Right cardiac atrium (tissue), 5 donors: ENCODE results near the gene CEP112. TPM values are rescaled to one million over a fixed set of nuclear protein-coding genes. Genes with fewer than 3 reads are reported as not detected.
A peak's percentile ranks its signal among the peaks of the same experiment; 100 is the strongest.
"Not testable (repeated sequence)": the region's sequence is repeated elsewhere in the genome, so short reads cannot be mapped to it uniquely, and the experiment has no call there.

ENCODE experiments used
- ATAC-seq, 2 donors: fragments of 200-7000 bp; cut with Tn5 transposase; one replicate each; pipeline versions ENCODE4 v1.8.0 to v1.9.1; 2020; ENCODE audit warnings: moderate library complexity in 2 of 2, mild to moderate bottlenecking in 1 of 2
- DNase-seq, 3 donors: peaks; one replicate each; pipeline ENCODE4 v3.0.0-alpha.2; 2020
- H3K27ac ChIP-seq: one replicate; pipeline ENCODE4 v1.5.1; 2013; ENCODE audit warnings: mild to moderate bottlenecking, low read length, control low read depth, moderate library complexity
- H3K27me3 ChIP-seq: one replicate; pipeline ENCODE4 v1.6.1; 2013; ENCODE audit not compliant: control insufficient read depth, insufficient read depth
- H3K4me1 ChIP-seq: one replicate; pipeline ENCODE4 v1.6.1; 2013; ENCODE audit warnings: low read length; ENCODE audit not compliant: control insufficient read depth, insufficient read depth
- H3K4me3 ChIP-seq: one replicate; pipeline ENCODE4 v1.5.1; 2013; ENCODE audit warnings: low read length, control low read depth
- H3K9me3 ChIP-seq: one replicate; pipeline ENCODE4 v1.6.1; 2013; ENCODE audit warnings: low read length; ENCODE audit not compliant: control insufficient read depth
- WGBS: extraction: QIAGEN DNeasy Blood & Tissue Kit; methylation state at CpG from one replicate; pipeline ENCODE4 v1.1.7; 2013; 5-methylcytosine and 5-hydroxymethylcytosine counted together
- intact Hi-C, 4 donors: fragments of 100-400 bp; cut with DNase I; formaldehyde crosslinking; loops; one replicate each; pipeline versions ENCODE4 v1.11.0 to v1.14.0; 2022 to 2023
- polyA plus RNA-seq: library from polyadenylated mRNA; stranded (reverse); fragments of 200-250 nt; gene quantifications from one replicate; pipeline ENCODE4 v1.2.3, GENCODE V29; 2013
- total RNA-seq, 4 donors: library from RNA; stranded (reverse); fragmentation: NEBNext Ultra II Directional; extraction: Animal tissue kit (Norgen Biotek cat#: 25700); gene quantifications; one replicate each; pipeline ENCODE4 v1.2.1, GENCODE V29; 2021
- donor health status: healthy with polysubstance abuse.
- donor health status: DM: no; HTN: yes; CAD: no.
- donor health status: DM: no; HTN: no; CAD: no.
- donor health status: DM: no; HTN: yes; CAD: no; lungs with severe emphysema.
- donor health status: DM: yes; HTN: yes; CAD: no.

CEP112 gene
- total and polyA plus RNA-seq, 5 donors, result 11.1 to 23.1 (median 18.0) TPM

DNA sequence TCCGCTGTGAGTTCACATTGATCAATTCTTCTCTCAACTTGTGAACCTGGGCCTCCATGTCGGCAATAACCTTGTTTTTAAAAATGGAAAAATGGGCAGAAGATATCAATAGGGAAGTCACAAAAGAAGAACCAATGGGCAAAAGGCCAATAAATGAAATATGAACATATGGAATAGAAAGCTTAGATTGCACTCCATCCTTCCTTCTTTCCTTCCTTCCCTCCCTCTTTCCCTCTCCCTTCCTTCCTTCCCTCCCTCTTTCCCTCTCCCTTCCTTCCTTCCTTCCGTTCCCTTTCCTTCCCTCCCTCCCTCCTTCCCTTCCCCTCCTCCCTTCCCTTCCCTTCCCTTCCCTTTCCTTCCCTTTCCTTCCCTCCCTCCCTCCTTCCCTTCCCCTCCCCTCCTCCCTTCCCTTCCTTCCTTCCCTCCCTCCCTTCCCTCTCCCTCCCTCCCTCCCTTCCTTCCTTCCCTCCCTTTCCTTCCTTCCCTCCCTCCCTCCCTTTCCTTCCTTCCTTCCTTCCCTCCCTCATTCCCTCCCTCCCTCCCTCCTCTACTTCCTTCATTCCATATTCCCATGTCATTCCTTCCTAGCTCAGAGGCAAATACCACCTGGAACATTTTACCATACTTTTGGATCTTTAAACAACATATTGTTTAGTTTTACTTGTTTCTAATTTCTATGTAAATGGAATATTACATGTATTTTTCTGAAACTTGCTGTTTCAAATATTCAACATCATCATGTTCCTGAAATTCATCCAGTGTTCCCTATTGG lies 339.8 kb downstream of the CEP112 start:
- no peak overlapping the region for H3K4me3 ChIP-seq
- no peaks in the 10 kb centered on the region for H3K9me3 ChIP-seq
- no peak for DNase-seq
- intact Hi-C loops, result no loop called here
- H3K4me1 ChIP-seq, result no peaks in the 10 kb centered on the region
- H3K27me3 ChIP-seq, result no peaks in the 10 kb centered on the region
- no peak overlapping the region for H3K27ac ChIP-seq
- WGBS, result 96% methylated on average over 2 of the region's 3 CpGs
- ATAC-seq, result no peak

DNA sequence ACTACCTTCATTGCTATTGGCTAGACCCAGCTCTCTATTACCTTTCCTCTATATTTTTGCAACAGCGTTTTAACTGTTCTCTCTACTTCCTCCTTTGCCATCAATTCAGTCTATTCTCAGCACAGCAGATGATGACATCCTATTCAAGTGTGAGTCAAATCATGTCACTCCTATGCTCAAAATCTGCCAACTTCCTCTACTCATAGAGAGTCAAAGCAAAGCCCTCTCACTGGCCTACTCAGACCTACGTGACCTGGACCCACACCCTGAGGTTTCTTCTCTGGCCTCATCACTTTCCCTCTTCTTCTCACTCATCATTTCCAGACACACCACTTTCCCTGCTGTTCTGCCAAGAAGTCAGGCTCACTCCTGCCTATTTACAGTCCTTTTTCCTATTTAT lies 341.4 kb downstream of the CEP112 start:
- H3K27me3 ChIP-seq, result no peaks in the 10 kb centered on the region
- ATAC-seq (no peak), DNase-seq (no peak)
- H3K27ac ChIP-seq, result no peak overlapping the region
- WGBS, result 67% methylated on average over 2 of the region's 2 CpGs
- H3K9me3 ChIP-seq, result no peaks in the 10 kb centered on the region
- H3K4me1 ChIP-seq, result no peaks in the 10 kb centered on the region
- intact Hi-C loops, result no loop called here
- H3K4me3 ChIP-seq, result no peak overlapping the region

DNA sequence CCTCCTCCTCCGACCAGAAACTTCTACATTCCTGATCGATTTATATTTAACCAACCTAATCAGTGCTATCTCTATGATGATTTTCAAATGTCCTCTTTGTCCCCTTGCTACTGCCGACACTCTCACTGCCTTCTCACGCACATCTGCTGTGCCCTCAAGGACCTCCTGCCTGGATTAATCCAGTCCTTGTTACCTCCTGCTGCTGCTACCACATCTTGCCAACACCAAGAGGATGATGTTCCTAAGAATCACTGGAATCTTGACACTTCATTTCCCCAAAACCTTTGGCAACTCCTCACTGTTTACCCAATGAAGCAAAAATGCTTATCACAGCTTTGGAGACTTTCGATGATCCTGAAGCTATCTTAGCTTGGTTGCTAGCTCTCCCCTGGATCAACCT lies 343.2 kb downstream of the CEP112 start:
- Histone ChIP-seq H3K4me1 (no peaks in the 10 kb centered on the region), H3K27ac (no peak overlapping the region), H3K9me3 (no peaks in the 10 kb centered on the region), H3K4me3 (no peak overlapping the region), H3K27me3 (no peaks in the 10 kb centered on the region)
- 77% methylated on average over 5 of the region's 5 CpGs for WGBS
- intact Hi-C loops, result no loop called here
- ATAC-seq (no peak), DNase-seq (no peak)

DNA sequence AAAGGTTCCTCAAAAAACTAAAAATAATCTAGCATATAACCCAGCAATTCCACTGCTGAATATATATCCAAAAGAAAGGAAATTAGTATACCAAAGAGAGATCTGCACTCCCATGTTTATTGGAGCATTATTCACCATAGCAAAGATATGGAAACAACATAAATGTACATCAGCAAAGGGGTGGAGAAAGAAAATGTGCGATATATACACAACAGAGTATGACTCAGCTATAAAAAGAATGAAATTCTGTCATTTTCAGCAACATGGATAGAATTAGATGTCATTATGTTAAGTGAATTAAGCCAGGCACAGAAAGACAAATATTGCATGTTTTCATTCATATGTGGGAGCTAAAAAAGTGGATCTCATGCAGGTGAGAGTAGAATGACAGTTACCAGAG lies 350.8 kb downstream of the CEP112 start:
- WGBS, result 87% methylated on average over 1 of the region's 1 CpG
- no peaks in the 10 kb centered on the region for H3K27me3 ChIP-seq
- H3K4me1 ChIP-seq, result no peaks in the 10 kb centered on the region
- intact Hi-C loops, result no loop called here
- no peaks in the 10 kb centered on the region for H3K9me3 ChIP-seq
- DNase-seq (no peak), ATAC-seq (no peak)
- no peak overlapping the region for H3K4me3 ChIP-seq
- H3K27ac ChIP-seq, result no peak overlapping the region

DNA sequence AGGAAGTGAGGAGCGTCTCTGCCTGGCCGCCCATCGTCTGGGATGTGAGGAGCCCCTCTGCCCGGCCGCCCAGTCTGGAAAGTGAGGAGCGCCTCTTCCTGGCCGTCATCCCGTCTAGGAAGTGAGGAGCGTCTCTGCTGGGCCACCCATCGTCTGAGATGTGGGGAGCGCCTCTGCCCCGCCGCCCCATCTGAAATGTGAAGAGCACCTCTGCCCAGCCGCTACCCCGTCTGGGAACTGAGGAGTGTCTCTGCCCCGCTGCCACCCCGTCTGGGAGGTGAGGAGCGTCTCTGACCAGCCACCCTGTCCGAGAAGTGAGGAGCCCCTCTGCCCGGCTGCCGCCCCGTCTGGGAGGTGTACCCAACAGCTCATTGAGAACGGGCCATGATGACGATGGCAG lies 354.7 kb downstream of the CEP112 start:
- H3K9me3 ChIP-seq, intact Hi-C loops, ATAC-seq, H3K27ac ChIP-seq, H3K4me1 ChIP-seq, H3K4me3 ChIP-seq, H3K27me3 ChIP-seq: not testable (repeated sequence)
- DNase-seq, result peak in 2 of 3 donors; percentile 15 to 22
- WGBS, result 95% methylated on average over 22 of the region's 24 CpGs

DNA sequence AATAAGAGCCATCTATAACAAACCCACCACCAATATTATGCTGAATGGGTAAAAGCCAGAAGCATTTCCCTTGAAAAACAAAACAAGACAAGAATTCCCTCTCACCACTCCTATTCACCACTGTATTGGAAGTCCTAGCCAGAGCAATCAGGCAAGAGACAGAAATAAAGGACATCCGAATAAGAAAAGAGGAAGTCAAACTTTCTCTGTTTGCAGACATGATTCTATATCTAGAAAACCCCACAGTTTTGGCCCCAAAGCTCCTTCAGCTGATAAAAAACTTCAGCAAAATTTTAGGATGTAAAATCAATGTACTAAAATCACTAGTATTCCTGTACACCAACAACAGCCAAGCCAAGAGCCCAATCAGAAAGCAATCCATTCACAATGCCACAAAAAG lies 358.7 kb downstream of the CEP112 start:
- ATAC-seq (no peak), DNase-seq (no peak)
- WGBS, result 98% methylated on average over 1 of the region's 1 CpG
- Histone ChIP-seq H3K9me3 (no peaks in the 10 kb centered on the region), H3K27me3 (no peaks in the 10 kb centered on the region), H3K4me3 (no peak overlapping the region), H3K4me1 (no peaks in the 10 kb centered on the region), H3K27ac (no peak overlapping the region)
- intact Hi-C loops, result no loop called here

DNA sequence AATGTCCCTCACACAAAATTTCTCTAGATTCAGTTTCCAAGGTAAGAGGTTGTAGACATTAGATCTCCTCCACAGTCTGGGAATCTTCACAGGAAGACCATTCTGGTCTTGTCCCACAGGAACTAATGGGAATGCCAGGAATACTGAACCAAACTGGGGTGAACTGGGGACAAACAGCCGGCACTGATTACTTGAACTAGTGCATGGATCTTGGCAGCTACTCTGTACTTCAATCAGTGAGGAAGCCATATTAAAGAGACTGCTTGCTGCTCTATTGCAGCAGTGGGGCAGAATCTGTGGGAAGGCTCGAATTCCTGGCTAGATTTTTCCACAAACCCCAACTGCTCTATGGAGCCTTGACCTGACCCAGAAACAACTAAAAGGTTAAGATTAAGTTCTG lies 361.6 kb downstream of the CEP112 start:
- intact Hi-C loops, result no loop called here
- H3K9me3 ChIP-seq, result no peaks in the 10 kb centered on the region
- no peak for DNase-seq
- no peaks in the 10 kb centered on the region for H3K4me1 ChIP-seq
- no peaks in the 10 kb centered on the region for H3K27me3 ChIP-seq
- no peak for ATAC-seq
- WGBS, result 89% methylated on average over 2 of the region's 2 CpGs
- H3K27ac ChIP-seq, result no peak overlapping the region
- H3K4me3 ChIP-seq, result no peak overlapping the region

DNA sequence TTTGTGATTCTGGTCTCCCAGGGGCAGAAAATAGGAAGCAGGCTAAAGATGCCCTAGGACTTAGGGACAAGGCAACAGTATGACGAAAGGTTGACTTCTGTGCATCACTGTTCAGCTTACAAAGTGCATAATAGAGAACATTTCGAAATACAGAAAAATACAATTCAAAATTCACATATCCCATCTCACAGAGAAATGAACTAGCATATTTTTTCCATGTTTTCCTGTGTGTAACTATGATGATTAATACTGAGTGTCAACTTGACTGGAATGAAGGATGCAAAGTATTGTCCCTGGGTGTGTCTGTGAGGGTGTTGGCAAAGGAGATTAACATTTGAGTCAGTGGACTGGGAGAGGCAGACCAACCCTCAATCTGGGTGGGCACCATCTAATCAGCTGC lies 365.4 kb downstream of the CEP112 start:
- WGBS, result 92% methylated on average over 2 of the region's 2 CpGs
- H3K4me1 ChIP-seq, ATAC-seq, H3K27ac ChIP-seq, H3K4me3 ChIP-seq, intact Hi-C loops, H3K27me3 ChIP-seq, H3K9me3 ChIP-seq, DNase-seq: not testable (repeated sequence)

DNA sequence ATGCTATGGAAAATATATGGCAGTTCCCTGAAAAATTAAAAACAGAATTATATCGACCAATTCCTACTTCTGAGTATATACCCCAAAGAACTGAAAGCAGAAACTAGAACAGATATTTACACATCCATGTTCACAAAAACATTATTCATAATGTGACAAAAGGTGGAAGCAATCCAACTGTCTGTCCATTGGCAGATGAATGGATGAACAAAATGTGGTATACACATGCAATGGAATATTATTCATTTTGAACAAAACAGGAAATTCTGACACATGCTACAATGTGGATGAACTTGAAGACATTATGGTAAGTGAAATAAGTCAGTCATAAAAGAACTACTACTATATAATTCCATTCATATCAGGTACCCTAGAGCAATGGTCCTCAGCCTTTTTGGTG lies 367.0 kb downstream of the CEP112 start:
- Histone ChIP-seq H3K4me1 (no peaks in the 10 kb centered on the region), H3K4me3 (no peak overlapping the region), H3K27me3 (no peaks in the 10 kb centered on the region), H3K9me3 (no peaks in the 10 kb centered on the region), H3K27ac (no peak overlapping the region)
- ATAC-seq, result no peak
- 90% methylated on average over 1 of the region's 1 CpG for WGBS
- intact Hi-C loops, result no loop called here
- DNase-seq, result no peak

DNA sequence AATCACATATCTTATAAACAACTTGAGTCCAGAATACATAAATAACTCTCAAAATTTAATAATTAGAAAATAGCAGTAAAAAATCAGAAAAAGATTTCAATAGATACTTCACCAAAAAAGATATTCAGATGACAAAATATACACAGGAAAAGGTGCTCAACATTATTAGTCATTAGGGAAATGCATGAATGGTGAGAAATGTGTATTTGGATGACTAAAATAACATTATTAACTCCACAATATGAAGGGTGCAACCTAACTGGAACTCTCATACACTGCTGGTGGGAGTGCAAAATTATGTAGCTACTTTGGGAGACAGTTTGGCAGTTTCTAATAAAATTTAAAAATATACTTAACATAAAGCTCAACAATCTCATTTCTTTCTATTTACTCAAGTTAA lies 368.2 kb downstream of the CEP112 start:
- Histone ChIP-seq H3K9me3 (no peaks in the 10 kb centered on the region), H3K4me1 (no peaks in the 10 kb centered on the region), H3K27me3 (no peaks in the 10 kb centered on the region), H3K27ac (no peak overlapping the region), H3K4me3 (no peak overlapping the region)
- no peak for ATAC-seq
- no peak for DNase-seq
- intact Hi-C loops, result no loop called here

DNA sequence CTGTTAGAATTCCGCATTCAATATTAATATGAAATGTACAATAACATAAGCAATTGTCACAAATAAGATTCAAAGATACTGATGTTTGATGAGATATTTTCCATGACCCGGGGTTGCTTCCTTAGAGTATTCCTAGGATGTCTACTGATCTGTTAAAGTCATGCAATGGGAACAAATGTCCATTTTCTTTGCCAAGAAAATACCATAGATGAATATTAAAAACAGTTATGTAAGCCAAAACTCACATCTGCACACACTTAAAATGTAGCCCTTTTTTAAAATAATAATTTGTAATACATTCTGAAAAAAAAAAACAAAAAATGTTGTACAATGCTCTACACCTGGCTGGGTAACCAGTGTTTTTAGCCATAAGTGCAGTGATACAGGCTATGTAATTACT lies 371.1 kb downstream of the CEP112 start:
- Histone ChIP-seq H3K27ac (no peak overlapping the region), H3K4me1 (no peaks in the 10 kb centered on the region), H3K4me3 (no peak overlapping the region), H3K9me3 (no peaks in the 10 kb centered on the region), H3K27me3 (no peaks in the 10 kb centered on the region)
- DNase-seq, result no peak
- no peak for ATAC-seq
- intact Hi-C loops, result no loop called here
- whole genome bisulfite sequencing, result 85% methylated on average over 2 of the region's 2 CpGs

DNA sequence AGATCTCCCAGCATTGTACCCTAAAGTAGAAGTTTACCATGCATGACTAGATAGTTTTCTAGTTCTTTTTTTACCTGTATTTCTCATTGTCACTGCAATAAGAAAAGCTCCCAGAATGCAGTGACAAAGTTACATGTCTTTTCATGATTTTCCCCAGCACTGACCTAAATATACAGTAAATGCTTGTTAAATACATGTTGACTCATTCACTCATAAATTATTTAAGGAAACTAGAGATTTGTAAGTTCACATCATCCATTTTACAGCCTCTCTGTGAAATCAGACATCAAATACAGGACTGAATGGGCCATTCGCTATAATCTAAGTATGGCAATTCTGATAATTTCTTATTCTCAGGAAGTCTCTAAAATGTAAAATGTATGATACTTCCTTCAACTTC lies 371.6 kb downstream of the CEP112 start:
- intact Hi-C loops, result no loop called here
- Histone ChIP-seq H3K9me3 (no peaks in the 10 kb centered on the region), H3K4me3 (no peak overlapping the region), H3K27ac (no peak overlapping the region), H3K4me1 (no peaks in the 10 kb centered on the region), H3K27me3 (no peaks in the 10 kb centered on the region)
- ATAC-seq (no peak), DNase-seq (no peak)
- 98% methylated on average over 1 of the region's 1 CpG for WGBS
